Activated CD8-positive, alpha-beta memory T cell treated with anti-CD3 and anti-CD28 coated beads, Interleukin-2, amount 50 U/mL, for 24 hours (primary cell): ENCODE results near the gene LDLRAD3.
"Not testable (repeated sequence)": the region's sequence is repeated elsewhere in the genome, so short reads cannot be mapped to it uniquely, and the experiment has no call there.

Experiments used
- DNase-seq: peaks from one replicate; pipeline ENCODE4 v3.0.0-alpha.2; 2020; ENCODE audit errors: extremely low read depth

Gene LDLRAD3

GRCh38 chr11:35992548-35992947 is 48.7 kb downstream of the LDLRAD3 start:
- no peak for DNase-seq

GRCh38 chr11:35994421-35994820 is 50.6 kb downstream of the LDLRAD3 start:
- DNase-seq: no peak

DNA sequence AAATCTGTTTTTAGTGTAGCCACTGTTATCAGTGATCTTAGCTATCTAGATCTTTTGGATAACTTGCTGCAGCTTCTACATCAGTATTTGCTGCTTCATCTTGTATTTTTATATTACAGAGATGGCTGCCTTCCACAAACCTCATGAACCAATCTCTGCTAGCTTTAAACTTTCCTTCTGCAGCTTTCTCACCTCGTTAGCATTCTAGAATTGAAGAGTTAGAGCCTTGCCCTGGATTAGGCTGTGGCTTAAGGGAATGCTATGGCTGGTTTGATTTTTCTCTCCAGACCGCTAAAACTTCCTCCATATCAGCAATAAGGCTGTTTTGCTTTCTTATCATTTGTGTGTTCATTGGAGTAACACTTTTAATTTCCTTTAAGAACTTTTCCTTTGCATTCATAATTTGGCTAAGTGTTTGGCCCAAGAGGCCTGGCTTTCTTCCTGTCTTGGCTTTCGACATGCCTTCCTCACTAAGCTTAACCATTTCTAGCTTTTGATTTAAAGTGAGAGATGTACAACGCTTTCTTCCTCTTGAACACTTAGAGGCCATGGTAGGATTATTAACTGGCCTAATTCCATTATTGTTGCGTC is 51.9 kb downstream of the LDLRAD3 start:
- no peak for DNase-seq

GRCh38 chr11:35997902-35998520 is 54.1 kb downstream of the LDLRAD3 start:
- no peak for DNase-seq

- DNase-seq: no peak
These were observed 54.8 kb downstream of the LDLRAD3 start for GRCh38 chr11:35998634-35999033.

DNA sequence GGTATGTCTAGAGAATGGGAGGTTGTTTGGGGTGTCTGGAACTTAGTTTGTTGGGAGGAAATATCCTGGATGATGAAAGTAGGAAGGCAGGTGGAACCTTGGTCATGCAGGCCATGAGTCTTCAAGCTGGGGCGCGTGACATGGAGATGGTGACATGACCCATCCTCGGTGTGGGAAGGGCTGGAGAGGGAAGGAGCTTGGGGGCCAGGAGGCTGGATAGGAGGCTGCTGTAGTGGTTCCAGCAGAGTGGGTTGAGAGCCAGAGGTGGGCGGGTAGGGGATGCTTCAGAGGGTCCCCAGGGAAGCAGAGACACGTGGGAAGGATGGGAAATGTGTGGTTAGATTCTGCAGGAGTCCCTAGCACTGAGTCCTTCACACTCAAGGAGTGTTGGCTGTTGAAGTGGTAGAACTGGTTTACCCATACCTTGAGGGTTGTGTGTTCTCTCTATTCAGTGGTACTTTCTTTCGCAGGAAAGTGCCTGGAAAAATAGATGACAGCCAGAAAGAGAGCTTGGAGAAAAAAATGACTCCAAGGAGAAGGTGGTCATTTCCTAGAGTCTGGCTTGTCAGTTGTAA is 56.8 kb downstream of the LDLRAD3 start:
- DNase-seq: no peak

- no peak for DNase-seq
These were observed 58.3 kb downstream of the LDLRAD3 start for GRCh38 chr11:36002196-36002595.

- DNase-seq: no peak
These were observed 58.9 kb downstream of the LDLRAD3 start for GRCh38 chr11:36002796-36003195.

DNA sequence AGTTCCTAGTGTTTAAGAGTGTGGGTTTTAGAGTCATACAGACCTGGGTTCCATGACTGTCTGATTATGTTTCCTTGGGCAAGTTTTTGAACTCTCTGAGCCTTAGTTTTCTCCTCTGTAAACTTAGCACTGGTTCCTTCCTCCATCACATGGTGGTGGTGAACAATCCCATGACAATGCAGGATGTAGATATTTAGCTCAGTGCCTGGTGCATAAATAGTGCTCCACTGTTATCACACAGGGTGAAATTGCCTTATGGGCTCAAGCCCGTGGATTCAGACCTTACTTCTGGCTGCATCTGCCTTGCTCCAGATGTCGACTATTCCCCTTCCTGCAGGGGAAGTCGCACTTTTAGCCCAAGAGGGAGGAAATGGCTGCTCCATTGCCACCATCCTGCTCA is 62.7 kb downstream of the LDLRAD3 start:
- no peak for DNase-seq

- DNase-seq: no peak
These were observed 63.3 kb downstream of the LDLRAD3 start for GRCh38 chr11:36007127-36007655.

DNA sequence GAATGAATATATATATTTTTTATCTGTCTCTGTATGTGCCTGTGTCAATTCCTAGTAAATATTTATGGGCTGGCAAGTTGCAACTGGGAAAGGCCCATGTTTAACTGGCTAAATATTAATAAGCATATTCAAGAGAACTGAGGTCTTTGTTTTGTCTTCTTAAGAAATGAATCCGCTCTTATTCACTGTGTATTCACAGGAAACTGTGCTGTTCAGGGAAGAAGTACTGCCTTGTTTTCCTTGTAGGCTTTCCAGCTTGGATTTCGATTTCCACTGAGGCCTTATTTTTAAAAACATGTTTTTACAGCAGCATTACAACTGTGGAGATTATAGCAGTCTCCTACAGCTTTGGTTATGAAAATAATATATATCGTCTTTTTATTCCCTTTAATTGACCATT is 64.7 kb downstream of the LDLRAD3 start:
- no peak for DNase-seq

DNA sequence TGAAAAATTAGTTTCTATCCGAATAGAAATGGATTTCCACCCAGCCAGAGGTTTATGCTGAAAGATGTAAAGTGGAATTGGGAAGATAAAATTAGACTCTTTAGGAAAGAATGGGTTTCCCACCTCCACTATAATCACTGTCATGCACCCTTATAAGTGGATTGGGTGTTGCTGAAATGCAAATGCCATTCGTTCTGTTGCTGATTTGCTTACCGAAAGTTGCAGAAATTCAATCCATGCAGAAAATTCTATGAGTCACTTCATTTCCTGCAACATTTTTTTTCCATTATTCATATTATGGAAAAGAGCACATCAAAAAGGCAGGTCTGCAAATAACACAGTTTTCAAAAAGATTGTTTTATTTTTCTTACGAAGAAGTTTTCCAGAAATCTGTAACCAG is 65.6 kb downstream of the LDLRAD3 start:
- no peak for DNase-seq

DNA sequence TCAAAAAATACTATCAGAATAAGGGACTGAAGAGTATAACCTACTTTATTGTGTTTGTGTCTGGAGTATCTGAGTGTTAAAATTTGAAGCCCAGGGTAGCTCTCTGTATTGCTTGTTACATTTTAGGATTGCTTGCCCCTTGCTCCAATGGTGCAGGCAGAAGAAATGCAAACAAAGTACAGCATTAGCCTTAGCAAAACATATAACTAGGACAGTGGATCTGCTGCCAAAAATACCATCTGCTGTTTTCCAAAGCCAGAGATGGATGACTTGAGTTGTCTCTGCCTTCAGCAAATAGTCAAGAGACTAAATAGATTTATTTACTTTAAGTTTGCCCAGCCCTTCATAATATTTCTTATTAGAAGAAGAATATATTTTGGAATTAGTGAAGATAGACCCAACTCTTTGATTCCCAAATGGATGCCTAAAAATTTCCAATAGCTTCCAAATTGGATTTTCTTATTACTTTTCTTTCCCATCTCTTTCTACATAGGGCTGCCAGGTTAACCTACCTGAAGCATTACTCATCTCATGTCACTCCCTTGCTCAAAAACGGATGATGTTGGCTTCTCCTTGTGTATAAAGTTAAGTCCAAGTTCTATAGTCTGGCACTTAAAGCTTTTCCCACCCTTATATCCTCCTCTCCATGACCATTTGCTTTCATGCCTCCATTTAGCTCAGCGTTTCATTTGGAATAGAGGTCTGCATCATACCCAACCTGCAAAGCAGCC is 66.3 kb downstream of the LDLRAD3 start:
- no peak for DNase-seq

GRCh38 chr11:36011574-36011973 is 67.7 kb downstream of the LDLRAD3 start:
- no peak for DNase-seq

- no peak for DNase-seq
These were observed 68.6 kb downstream of the LDLRAD3 start for GRCh38 chr11:36012455-36012854.

DNA sequence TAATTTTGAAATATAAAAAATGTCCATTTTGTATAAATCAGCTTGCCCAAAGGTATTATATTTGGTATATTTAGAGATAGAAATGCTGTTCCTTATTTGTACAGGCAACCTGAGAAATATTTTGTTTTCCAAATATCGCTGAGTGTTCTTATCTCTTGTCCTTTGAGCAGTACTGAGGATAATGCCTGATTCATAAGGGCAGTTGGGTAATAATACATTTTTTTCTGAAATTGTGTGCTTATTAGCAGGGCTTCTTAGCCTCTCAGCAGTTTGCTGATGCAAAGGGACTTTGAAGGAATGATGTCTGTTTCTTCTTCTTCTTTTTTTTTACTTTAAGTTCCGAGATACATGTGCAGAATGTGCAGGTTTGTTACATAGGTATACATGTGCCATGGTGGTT is 69.1 kb downstream of the LDLRAD3 start:
- no peak for DNase-seq

GRCh38 chr11:36013446-36013845 is 69.6 kb downstream of the LDLRAD3 start:
- DNase-seq: not testable (repeated sequence)

- DNase-seq: no peak
These were observed 70.4 kb downstream of the LDLRAD3 start for GRCh38 chr11:36013950-36014897.

- no peak for DNase-seq
These were observed 71.2 kb downstream of the LDLRAD3 start for GRCh38 chr11:36014898-36015665.

DNA sequence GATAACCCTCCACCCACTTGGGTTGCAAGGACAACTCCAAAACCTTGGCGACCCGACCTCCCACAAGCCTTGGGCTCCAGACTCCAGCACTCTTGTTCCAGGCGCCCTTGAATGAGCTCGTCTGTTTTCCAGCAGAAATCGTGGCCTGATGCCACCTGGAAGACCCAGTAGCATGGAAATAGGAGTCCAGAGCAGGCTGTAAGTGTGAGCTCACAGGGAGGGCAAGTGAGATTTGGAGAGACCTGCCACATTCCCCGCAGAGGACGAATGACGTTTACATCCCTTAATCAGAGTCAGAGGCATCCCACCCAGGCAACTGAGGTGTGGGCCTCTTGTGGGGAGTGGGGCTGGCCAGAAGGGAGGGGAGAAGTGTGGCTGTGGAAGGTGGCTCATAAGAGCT is 71.9 kb downstream of the LDLRAD3 start:
- DNase-seq: no peak

DNA sequence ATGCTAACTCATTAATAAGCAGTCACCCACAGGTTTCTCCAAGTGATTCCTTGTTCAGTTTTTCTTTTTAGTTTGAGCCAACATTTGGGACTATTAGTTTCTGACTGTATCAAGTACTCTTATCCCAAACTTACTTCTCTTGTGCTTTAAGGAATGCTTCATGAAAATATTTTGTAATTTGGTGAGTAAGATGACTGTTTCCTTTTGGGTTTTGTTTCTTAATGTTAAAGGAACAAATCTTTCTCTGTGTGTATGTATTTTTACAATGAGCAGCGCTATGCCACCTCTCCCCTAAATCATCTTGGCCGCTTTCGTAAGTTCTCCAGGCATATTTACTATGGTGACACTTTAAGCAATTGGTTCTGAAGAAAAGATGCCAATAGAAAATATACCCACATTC is 72.4 kb downstream of the LDLRAD3 start:
- no peak for DNase-seq
